Fibroblast of gingiva (primary cell): ENCODE data around the gene INO80.

Source experiments
- DNase-seq: peaks from one replicate; pipeline ENCODE4 v3.0.0-alpha.2; 2011; ENCODE audit warnings: low read depth

Gene INO80

GRCh38 chr15:40948706-40949473 lies 167.2 kb downstream of the INO80 start:
- no peak for DNase-seq

- DNase-seq = no peak
These were observed 171.4 kb downstream of the INO80 start for GRCh38 chr15:40944510-40945296.

GRCh38 chr15:40943764-40944365 lies 172.2 kb downstream of the INO80 start:
- DNase-seq = no peak

- DNase-seq = no peak
These were observed 173.2 kb downstream of the INO80 start for GRCh38 chr15:40942878-40943277.

- DNase-seq = no peak
These were observed 173.7 kb downstream of the INO80 start for GRCh38 chr15:40942337-40942854.

- peak; percentile 65 for DNase-seq
These were observed 174.3 kb downstream of the INO80 start for GRCh38 chr15:40941528-40942336.

- DNase-seq = no peak
These were observed 175.0 kb downstream of the INO80 start for GRCh38 chr15:40941068-40941527.

GRCh38 chr15:40940296-40940801 lies 175.7 kb downstream of the INO80 start:
- no peak for DNase-seq

GRCh38 chr15:40938536-40938870 lies 177.6 kb downstream of the INO80 start:
- no peak for DNase-seq

- DNase-seq = peak; percentile 22
These were observed 178.1 kb downstream of the INO80 start for GRCh38 chr15:40937762-40938535.

- DNase-seq = peak; percentile 34
These were observed 179.1 kb downstream of the INO80 start for GRCh38 chr15:40936709-40937666.

GRCh38 chr15:40936234-40936708 lies 179.8 kb downstream of the INO80 start:
- no peak for DNase-seq

GRCh38 chr15:40934457-40934856 lies 181.6 kb downstream of the INO80 start:
- no peak for DNase-seq

- no peak for DNase-seq
These were observed 182.6 kb downstream of the INO80 start for GRCh38 chr15:40933517-40933902.

GRCh38 chr15:40932649-40933516 lies 183.2 kb downstream of the INO80 start:
- DNase-seq = no peak

- no peak for DNase-seq
These were observed 183.9 kb downstream of the INO80 start for GRCh38 chr15:40932156-40932555.

GRCh38 chr15:40931300-40932142 lies 184.6 kb downstream of the INO80 start:
- DNase-seq = no peak
